GM18907 (cell line): ENCODE data around the gene PATE4.
"Not testable (repeated sequence)": the region's sequence is repeated elsewhere in the genome, so short reads cannot be mapped to it uniquely, and the experiment has no call there.

Source experiments
- ATAC-seq: cut with Tn5 transposase; IDR thresholded peaks from one replicate; pipeline ENCODE4 v1.9.1; 2021; ENCODE audit warnings: mild to moderate bottlenecking, moderate library complexity; ENCODE audit not compliant: unreplicated experiment

Gene PATE4

DNA sequence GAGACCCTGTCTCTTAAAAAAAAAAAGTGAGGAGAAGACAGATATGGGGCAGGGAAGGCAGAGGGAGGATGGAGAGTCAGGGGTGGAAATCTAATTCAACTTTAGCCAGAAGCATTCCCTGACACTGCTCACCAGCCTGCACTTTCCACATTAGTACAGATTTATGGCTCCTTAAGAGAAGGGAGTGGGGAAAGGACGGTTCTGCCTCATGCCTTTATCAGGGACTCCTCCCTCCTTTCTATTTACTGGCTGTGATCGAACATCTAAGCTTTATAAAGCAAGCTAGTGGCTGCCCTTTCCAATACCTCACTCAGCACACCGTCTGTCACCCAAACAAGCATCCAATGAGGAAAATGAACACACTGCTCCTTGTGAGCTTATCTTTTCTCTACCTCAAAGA, at the start of gene PATE4:
Gene PATE4, plus strand, starts transcription at position 301 of the 400 bp plus-strand sequence. Its CDS starts 44 bp downstream, at position 345.
- ATAC-seq: no peak

DNA sequence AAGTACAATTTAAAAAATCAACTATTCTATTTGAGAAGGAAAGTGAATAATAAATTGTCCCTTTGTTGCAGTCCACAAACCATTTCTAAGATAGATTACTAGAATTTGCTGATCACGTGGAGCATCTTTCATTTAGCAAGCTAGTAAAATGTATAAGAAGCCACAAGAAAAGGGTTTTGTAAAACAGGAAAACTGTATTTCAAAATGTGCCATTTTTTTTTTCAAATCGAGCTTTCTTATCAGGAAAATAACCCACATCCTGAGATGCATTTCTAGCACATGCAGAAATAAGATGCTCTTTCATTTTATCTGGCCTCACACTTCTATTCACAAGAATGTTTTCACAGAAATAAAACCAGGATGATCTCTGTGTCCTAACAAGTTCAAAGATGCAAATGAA, 48.4 kb upstream of the PATE4 start:
- ATAC-seq: no peak

DNA sequence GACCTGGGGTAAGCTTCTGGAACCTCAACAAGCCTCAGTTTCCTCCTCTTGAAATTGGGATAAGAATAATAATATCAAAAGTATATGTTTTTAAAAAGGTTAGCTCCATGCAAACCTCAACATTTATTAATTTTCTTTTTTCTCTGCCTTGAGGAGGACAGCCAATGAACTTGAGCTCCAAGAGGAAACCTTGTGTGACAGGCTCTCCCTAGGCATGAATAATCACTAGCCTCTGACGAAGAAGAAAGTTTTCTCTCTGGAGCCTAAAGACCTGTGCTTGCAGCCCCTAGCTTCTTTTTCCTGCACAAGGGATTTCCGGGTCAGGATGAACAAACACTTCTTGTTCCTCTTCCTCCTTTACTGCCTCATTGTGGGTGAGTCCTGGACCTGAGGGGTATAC, 45.3 kb upstream of the PATE4 start, which contains the start of gene PATE3:
Gene PATE3, plus strand, starts transcription at position 301 of the 400 bp plus-strand sequence. Its CDS starts 25 bp downstream, at position 326.
- ATAC-seq: no peak

GRCh38 chr11:125790825-125791224, 42.3 kb upstream of the PATE4 start:
- no peak for ATAC-seq

GRCh38 chr11:125797641-125798040, 35.5 kb upstream of the PATE4 start:
- ATAC-seq: no peak

GRCh38 chr11:125799808-125800207, 33.3 kb upstream of the PATE4 start:
- no peak for ATAC-seq

- no peak for ATAC-seq
Measured at GRCh38 chr11:125802387-125802786, 30.7 kb upstream of the PATE4 start.

- no peak for ATAC-seq
Measured at GRCh38 chr11:125807909-125808308, 25.2 kb upstream of the PATE4 start.

DNA sequence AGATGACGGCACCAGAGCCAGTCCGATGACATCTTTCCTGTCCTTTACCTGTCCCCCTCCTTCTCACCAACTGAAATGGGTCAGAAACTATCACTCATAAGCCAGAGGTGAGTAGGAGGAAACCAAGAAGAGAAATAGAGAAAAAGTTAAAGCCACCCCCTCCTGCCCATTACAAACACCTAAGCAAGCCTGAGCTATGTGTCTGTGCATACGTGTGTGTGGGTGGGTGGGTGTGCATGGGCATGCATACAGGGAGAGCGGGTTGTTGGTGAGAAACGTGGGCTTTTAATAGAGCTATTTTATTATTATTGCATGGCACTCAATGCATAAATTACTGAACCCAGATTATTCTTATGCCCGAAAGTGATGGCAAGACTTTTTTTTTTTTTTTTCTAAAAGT, 2.6 kb downstream of the PATE4 start:
- ATAC-seq: no peak

DNA sequence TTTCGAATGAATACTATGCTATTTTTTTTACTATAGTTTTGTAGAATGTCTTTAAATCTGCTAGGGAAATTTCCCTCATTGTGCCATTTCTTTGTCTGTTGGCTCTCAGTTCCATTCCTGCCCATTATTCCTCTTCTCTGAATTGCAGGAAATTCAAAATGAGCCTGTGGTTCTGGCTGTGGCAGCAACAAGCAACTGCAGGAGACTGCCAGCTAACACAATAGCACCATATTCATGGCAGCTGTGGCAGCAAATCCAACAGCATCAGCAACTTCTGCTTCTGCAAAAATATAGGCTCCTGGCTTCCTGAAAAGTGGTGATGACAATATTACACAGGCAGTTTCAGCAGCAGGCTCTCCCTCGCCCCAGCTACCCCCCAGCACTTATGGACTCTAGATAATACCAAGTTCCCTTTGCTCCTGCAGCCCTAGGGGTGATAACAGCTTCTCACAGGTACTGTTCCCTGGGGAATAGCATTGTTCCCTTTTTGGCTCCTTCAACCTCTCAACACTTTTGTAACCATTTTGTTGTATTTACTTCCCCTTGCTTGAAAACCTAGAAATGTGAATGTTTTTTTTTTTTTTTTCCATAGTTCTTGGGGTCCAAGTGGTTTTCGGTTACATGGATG, 9.3 kb downstream of the PATE4 start:
- ATAC-seq: no peak

DNA sequence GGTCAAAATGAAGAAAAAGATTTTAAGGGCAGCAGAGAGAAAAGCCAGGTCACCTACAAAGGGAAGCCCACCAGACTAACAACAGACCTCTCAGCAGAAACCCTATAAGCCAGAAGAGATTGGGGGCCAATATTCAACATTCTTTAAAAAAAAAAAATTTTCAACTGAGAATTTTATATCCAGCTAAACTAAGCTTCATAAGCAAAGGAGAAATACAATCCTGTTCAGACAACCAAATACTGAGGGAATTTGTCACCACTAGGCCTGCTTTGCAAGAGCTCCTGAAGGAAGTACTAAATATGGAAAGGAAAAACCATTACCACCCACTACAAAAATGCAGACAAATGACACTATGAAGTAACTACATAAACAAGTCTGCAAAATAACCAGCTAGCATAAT, 13.1 kb downstream of the PATE4 start:
- ATAC-seq: no peak

DNA sequence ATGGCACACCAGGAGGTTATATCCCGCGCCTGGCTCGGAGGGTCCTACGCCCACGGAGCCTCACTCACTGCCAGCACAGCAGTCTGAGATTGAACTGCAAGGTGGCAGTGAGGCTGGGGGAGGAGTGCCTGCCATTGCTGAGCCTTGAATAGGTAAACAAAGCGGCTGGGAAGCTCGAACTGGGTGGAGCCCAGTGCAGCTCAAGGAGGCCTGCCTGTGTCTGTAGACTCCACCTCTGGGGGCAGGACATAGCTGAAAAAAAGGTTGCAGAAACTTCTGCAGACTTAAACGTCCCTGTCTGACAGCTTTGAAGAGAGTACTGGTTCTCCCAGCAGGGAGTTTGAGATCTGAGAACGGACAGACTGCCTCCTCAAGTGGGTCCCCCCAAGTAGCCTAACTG, 24.6 kb downstream of the PATE4 start:
- not testable (repeated sequence) for ATAC-seq

- not testable (repeated sequence) for ATAC-seq
Measured at GRCh38 chr11:125862786-125863185, 29.7 kb downstream of the PATE4 start.

DNA sequence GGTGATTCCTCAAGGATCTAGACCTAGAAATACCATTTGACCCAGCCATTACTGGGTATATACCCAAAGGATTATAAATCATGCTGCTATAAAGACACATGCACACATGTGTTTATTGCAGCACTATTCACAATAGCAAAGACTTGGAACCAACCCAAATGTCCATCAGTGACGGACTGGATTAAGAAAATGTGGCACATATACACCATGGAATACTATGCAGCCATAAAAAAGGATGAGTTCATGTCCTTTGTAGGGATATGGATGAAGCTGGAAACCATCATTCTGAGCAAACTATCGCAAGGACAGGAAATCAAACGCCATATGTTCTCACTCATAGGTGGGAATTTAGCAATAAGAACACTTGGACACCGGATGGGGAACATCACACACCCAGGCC, 32.2 kb downstream of the PATE4 start:
- ATAC-seq: not testable (repeated sequence)

GRCh38 chr11:125869521-125869920, 36.4 kb downstream of the PATE4 start:
- ATAC-seq: no peak

DNA sequence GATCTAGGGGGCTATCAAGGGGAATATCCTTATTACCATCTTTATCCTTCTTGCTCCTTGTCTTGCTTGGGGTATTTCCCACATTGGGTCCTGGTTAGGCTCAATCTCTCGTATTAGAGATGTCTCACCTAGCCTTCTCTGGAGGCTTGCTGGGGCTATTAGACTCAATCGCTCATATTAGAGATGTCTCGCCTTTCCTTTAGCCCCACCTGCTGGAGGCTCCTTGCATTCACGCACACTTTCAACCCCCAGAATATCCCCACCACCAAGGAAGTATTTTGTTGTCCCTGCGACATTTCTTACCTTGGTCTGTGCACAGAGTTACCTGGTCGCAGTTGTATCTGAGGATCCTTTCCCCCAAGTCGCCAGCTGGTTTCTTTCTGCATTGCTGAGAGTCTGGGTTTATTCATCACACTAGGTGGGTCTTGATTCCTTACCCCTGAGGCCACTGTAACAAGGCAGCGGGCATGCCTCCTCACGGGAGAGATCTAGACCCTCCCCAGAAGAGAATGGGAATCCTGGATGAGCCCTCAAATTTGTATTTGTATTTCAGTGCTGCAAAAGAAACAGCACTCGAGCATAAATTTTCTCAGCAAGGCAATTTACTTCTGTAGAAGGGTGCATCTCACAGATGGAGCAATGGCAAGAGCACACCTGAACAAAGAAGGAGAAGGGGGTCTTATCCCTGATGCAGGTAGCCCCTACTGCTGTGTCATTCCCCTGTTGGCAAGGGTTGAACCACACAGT, 38.4 kb downstream of the PATE4 start:
- ATAC-seq: no peak

DNA sequence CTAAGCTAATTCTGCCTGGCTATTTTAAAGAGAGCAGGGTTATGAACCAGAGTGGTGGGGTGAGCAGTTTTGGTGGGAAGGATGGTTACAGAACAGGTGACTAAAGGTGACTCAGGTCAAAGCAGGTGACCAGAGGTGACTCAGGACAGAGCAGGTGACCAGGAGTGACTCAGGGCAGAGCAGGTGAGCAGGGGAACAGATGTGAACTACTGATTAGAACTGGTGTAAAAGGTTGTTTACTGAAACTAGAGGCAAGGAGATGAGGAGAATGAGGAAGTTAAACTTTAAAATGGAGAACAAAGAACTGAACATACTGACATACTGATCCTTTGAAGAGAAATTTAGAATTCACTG, 39.0 kb downstream of the PATE4 start:
- no peak for ATAC-seq

- ATAC-seq: peak; percentile 13
Measured at GRCh38 chr11:125873881-125874555, 40.9 kb downstream of the PATE4 start.

DNA sequence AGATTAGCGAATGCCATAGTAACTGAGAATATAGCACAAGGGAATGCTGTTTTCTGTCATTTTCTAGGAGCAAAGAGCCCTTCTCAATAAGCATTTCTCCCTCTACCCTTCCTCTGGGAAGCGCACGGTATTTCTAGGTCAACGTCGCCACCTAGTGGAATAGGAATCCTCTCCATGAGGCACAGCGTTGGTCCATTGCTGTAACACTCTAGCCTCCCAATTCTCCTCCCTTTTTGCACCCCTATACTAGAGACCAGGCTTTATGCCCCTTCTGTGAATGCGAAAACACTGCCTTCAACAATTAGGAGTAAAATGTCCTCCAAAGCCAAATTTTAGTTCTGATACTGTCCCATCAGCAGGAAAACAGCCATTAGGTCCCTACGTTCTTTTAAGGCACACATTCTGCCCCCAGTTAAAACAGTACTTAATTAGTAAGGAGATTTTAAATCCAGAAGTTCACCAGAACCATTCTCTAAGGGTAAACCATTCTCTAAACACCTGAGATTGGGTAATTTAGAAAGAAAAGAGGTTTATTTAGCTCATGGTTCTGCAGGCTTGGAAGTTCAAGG, 41.5 kb downstream of the PATE4 start:
- peak; percentile 84 for ATAC-seq

GRCh38 chr11:125881291-125881690, 48.2 kb downstream of the PATE4 start:
- ATAC-seq: no peak

GRCh38 chr11:125883375-125883774, 50.3 kb downstream of the PATE4 start:
- ATAC-seq: no peak

- peak; percentile 41 for ATAC-seq
Measured at GRCh38 chr11:125886997-125887372, 53.9 kb downstream of the PATE4 start.
